A549 (cell line): Measurements from ENCODE around the gene LVRN. TPM values are rescaled to one million over a fixed set of nuclear protein-coding genes. Genes with fewer than 3 reads are reported as not detected.
A peak's percentile ranks its signal among the peaks of the same experiment; 100 is the strongest.

ENCODE experiments used
- ATAC-seq, 2 experiments: fragments of 200-7000 bp in 1 of 2; fragments of >200 bp in 1 of 2; cut with Nextera tagmentation in 1 of 2; cut with Tn5 transposase in 1 of 2; 3 replicates each; pipeline versions ENCODE4 v1.8.0 to v1.9.1; 2018 to 2020; ENCODE audit warnings: mild to moderate bottlenecking in 1 of 2, moderate library complexity in 1 of 2
- CTCF ChIA-PET: fragments of 300-600 bp; sonication (Branson Sonifier 250); formaldehyde crosslinking; extraction: SDS; loops from one replicate; lab custom pipeline; 2021; ENCODE audit warnings: antibody characterized with exemption, inconsistent platforms; lab: Yijun Ruan, JAX
- POLR2A ChIA-PET: fragments of 350-600 bp; formaldehyde crosslinking; extraction: SDS; loops from one replicate; lab custom pipeline; 2021; ENCODE audit warnings: antibody characterized with exemption, inconsistent platforms; lab: Yijun Ruan, JAX
- DNase-seq, 2 experiments: peaks; one replicate each; pipeline versions ENCODE4 v3.0.0 to v3.0.0-alpha.2; 2011 to 2016; ENCODE audit warnings: low read depth in 1 of 2, low spot score in 1 of 2
- FAIRE-seq: peaks from 2 replicates; lab custom pipeline; 2011; peaks lifted over from hg19 to GRCh38; lab: Jason Lieb, UNC
- H3K27ac ChIP-seq, 2 experiments: fragments of >200 bp; sonication (Bioruptor Twin); formaldehyde crosslinking; 3 replicates each; pipeline ENCODE4 v1.5.1; 2016 to 2017
- H3K4me1 ChIP-seq: fragments of >200 bp; sonication (Bioruptor Twin); formaldehyde crosslinking; 3 replicates; pipeline ENCODE4 v1.6.1; 2016
- H3K4me2 ChIP-seq: fragments of >200 bp; sonication (Bioruptor Twin); formaldehyde crosslinking; 3 replicates; pipeline ENCODE4 v1.6.1; 2016
- H3K4me3 ChIP-seq: fragments of >200 bp; sonication (Bioruptor Twin); formaldehyde crosslinking; 3 replicates; pipeline ENCODE4 v1.5.1; 2016
- H3K9me3 ChIP-seq: fragments of >200 bp; sonication (Bioruptor Twin); formaldehyde crosslinking; 3 replicates; pipeline ENCODE4 v1.6.1; 2016
- CBX2 ChIP-seq: fragments of 200-600 bp; sonication (generic); IDR thresholded peaks from 2 replicates; pipeline ENCODE4 v1.6.1; 2016; ENCODE audit warnings: low read depth, mild to moderate bottlenecking, borderline replicate concordance
- CBX8 ChIP-seq: fragments of 200-600 bp; sonication (generic); IDR thresholded peaks from 2 replicates; pipeline ENCODE4 v1.6.1; 2016
- CHD2 ChIP-seq: fragments of 150-350 bp; IDR thresholded peaks from 2 replicates; pipeline ENCODE4 v1.6.1; 2014; ENCODE audit warnings: low read length; ENCODE audit not compliant: partially characterized antibody
- EHF ChIP-seq: fragments of 250-450 bp; sonication (Bioruptor Pico); IDR thresholded peaks from 2 replicates; pipeline ENCODE4 v1.5.0; 2020; ENCODE audit warnings: mild to moderate bottlenecking
- EP300 ChIP-seq, 2 experiments: fragments of >200 bp; sonication (Bioruptor Twin); formaldehyde crosslinking; IDR thresholded peaks; 2 replicates in 1 of 2; 3 replicates in 1 of 2; pipeline ENCODE4 v1.6.1; 2016 to 2017
- GATA3 ChIP-seq: IDR thresholded peaks from 2 replicates; pipeline ENCODE4 v1.6.1; 2012; ENCODE audit warnings: borderline replicate concordance
- HES2 ChIP-seq: fragments of >200 bp; sonication (Bioruptor Twin); formaldehyde crosslinking; IDR thresholded peaks from 2 replicates; pipeline ENCODE4 v1.6.1; 2016
- HMGXB4 ChIP-seq: fragments of 250-450 bp; sonication (Bioruptor Pico); IDR thresholded peaks from 2 replicates; pipeline ENCODE4 v1.5.0; 2021; ENCODE audit warnings: mild to moderate bottlenecking, moderate library complexity, borderline replicate concordance
- HOXA7 ChIP-seq: fragments of 250-450 bp; sonication (Bioruptor Pico); IDR thresholded peaks from 2 replicates; pipeline ENCODE4 v1.5.0; 2020; ENCODE audit warnings: mild to moderate bottlenecking, moderate library complexity
- JUNB ChIP-seq: fragments of >200 bp; sonication (Bioruptor Twin); formaldehyde crosslinking; IDR thresholded peaks from 2 replicates; pipeline ENCODE4 v1.6.1; 2016
- KDM1A ChIP-seq: fragments of 200-600 bp; sonication (generic); IDR thresholded peaks from 2 replicates; pipeline ENCODE4 v1.6.1; 2016; ENCODE audit warnings: low read depth, mild to moderate bottlenecking
- RAD21 ChIP-seq, 2 experiments: fragments of >200 bp in 1 of 2; sonication (Bioruptor Twin) in 1 of 2; formaldehyde crosslinking in 1 of 2; IDR thresholded peaks in 1 of 2; conservative IDR thresholded peaks in 1 of 2; 2 replicates in 1 of 2; 3 replicates in 1 of 2; pipeline ENCODE4 v1.6.1; 2012 to 2018; ENCODE audit warnings: inconsistent platforms in 1 of 2
- RARB ChIP-seq: fragments of 250-450 bp; sonication (Bioruptor Pico); IDR thresholded peaks from 2 replicates; pipeline ENCODE4 v1.8.0; 2021; ENCODE audit warnings: mild to moderate bottlenecking, moderate library complexity
- REST ChIP-seq: fragments of 200-600 bp; sonication (generic); IDR thresholded peaks from 2 replicates; pipeline ENCODE4 v1.6.1; 2016; ENCODE audit warnings: antibody characterized with exemption, mild to moderate bottlenecking, moderate library complexity
- SMC3 ChIP-seq: fragments of >200 bp; sonication (Bioruptor Twin); formaldehyde crosslinking; IDR thresholded peaks from 3 replicates; pipeline ENCODE4 v1.6.1; 2018; ENCODE audit warnings: inconsistent platforms
- USF2 ChIP-seq: fragments of 450-650 bp; IDR thresholded peaks from 2 replicates; pipeline ENCODE4 v1.6.1; 2014; ENCODE audit warnings: antibody characterized with exemption
- ZC3H11A ChIP-seq: fragments of 450-650 bp; IDR thresholded peaks from 2 replicates; pipeline ENCODE4 v1.6.1; 2014; ENCODE audit warnings: antibody characterized with exemption, mild to moderate bottlenecking
- ZNF302 ChIP-seq: fragments of 250-450 bp; sonication (Bioruptor Pico); IDR thresholded peaks from 2 replicates; pipeline ENCODE4 v1.9.0; 2021; ENCODE audit warnings: inconsistent platforms, mild to moderate bottlenecking, moderate library complexity
- WGBS: methylation state at CpG from one replicate; pipeline ENCODE4 v1.1.6; 2017; ENCODE audit errors: missing lambda C conversion rate; 5-methylcytosine and 5-hydroxymethylcytosine counted together
- polyA plus RNA-seq, 4 experiments: library from polyadenylated mRNA; depleted of rRNA in 3 of 4; stranded (reverse); fragments of >200 nt; fragmentation: RNase III in 1 of 4; extraction: RNeasy Plus Mini Kit Qiagen cat#74134 plus additional on column Dnase treatment in 1 of 4; gene quantifications; 2 replicates in 3 of 4; 3 replicates in 1 of 4; pipeline ENCODE4 v1.2.3, GENCODE V29; 2011 to 2017

LVRN gene
- polyA plus RNA-seq, 2 of the 4 experiments (the other 2 are of a cell fraction) = 0.06 to 0.16 TPM

GRCh38 chr5:115962565-115963402 lies 509 bp downstream of the LVRN start:
- FAIRE-seq = no peak
- H3K4me1 ChIP-seq = no peaks in the 10 kb centered on the region
- DNase-seq = no peak
- no peak overlapping the region for H3K27ac ChIP-seq
- H3K9me3 ChIP-seq = no peaks in the 10 kb centered on the region
- POLR2A ChIA-PET = no interaction called here
- TF ChIP-seq CHD2 = no peak
- TF ChIP-seq HOXA7 (CRISPR knock-in tag) = no peak
- TF ChIP-seq CBX2 = no peak
- TF ChIP-seq RAD21 (conservative IDR thresholded peaks at IDR 0.05 in 1 of 2, IDR thresholded peaks at IDR 0.05 in 1 of 2) = no peak
- no peak for TF ChIP-seq JUNB
- TF ChIP-seq REST = no peak
- no peak for TF ChIP-seq EP300 (IDR thresholded peaks at IDR 0.05)
- TF ChIP-seq USF2 = no peak
- TF ChIP-seq HMGXB4 (CRISPR knock-in tag) = no peak
- no peak for TF ChIP-seq ZNF302 (CRISPR knock-in tag)
- peak overlapping the region; percentile 52 for H3K4me2 ChIP-seq
- WGBS = 68% methylated on average over 43 of the region's 71 CpGs
- peak; percentile 48 to 81; a peak in 3 of 6 replicates for ATAC-seq
- 0 out of 3 replicates have a peak overlapping the region, but pooled peaks have one; percentile 21 for H3K4me3 ChIP-seq
- CTCF ChIA-PET = interaction anchor here (1.1 to 1.3 kb wide), 2 partner anchors 10 to 17 kb away, joined by 3 read pairs; no protein-coding TSS in a partner anchor

GRCh38 chr5:115963566-115963965 lies 1.3 kb downstream of the LVRN start:
- H3K9me3 ChIP-seq = no peaks in the 10 kb centered on the region
- no peak overlapping the region for H3K4me3 ChIP-seq
- H3K4me1 ChIP-seq = no peaks in the 10 kb centered on the region
- DNase-seq (no peak), FAIRE-seq (no peak), ATAC-seq (no peak)
- no peak overlapping the region for H3K27ac ChIP-seq
- 85% methylated on average over 17 of the region's 17 CpGs for WGBS
- CTCF ChIA-PET = interaction anchor here (1.1 kb wide), 1 partner anchor 9 kb away, joined by 3 read pairs; no protein-coding TSS in a partner anchor
- POLR2A ChIA-PET = no interaction called here
- H3K4me2 ChIP-seq = no peak overlapping the region
- TF ChIP-seq EP300 (IDR thresholded peaks at IDR 0.05) = no peak

GRCh38 chr5:115968770-115969169 lies 6.5 kb downstream of the LVRN start:
- POLR2A ChIA-PET = interaction anchor here (0.6 kb wide), 1 partner anchor 24 kb away, joined by 3 read pairs; no protein-coding TSS in a partner anchor
- TF ChIP-seq KDM1A (no peak), HES2 (no peak), GATA3 (no peak), CBX8 (no peak), EHF (CRISPR knock-in tag) (no peak), ZC3H11A (no peak), RARB (CRISPR knock-in tag) (no peak), SMC3 (no peak)
- H3K4me2 ChIP-seq = no peak overlapping the region
- ATAC-seq (no peak), DNase-seq (no peak), FAIRE-seq (no peak)
- 58% methylated on average over 2 of the region's 2 CpGs for WGBS
- H3K4me1 ChIP-seq = no peaks in the 10 kb centered on the region
- H3K4me3 ChIP-seq = no peak overlapping the region
- 0 out of 3 replicates have a peak, but pooled peaks cover 3% of the 10 kb centered on the region for H3K9me3 ChIP-seq
- H3K27ac ChIP-seq = no peak overlapping the region
- CTCF ChIA-PET = no interaction called here
